K562 (cell line): ENCODE measurements around the gene ECHDC1. TPM values are rescaled to one million over a fixed set of nuclear protein-coding genes. Genes with fewer than 3 reads are reported as not detected.
A peak's percentile ranks its signal among the peaks of the same experiment; 100 is the strongest.

Source experiments
- ATF1 ChIP-seq, 2 experiments: fragments of 450-650 bp in 1 of 2; IDR thresholded peaks; 2 replicates each; pipeline ENCODE4 v1.6.1; 2016; ENCODE audit warnings: missing compliant biosample characterization in 1 of 2, missing genetic modification characterization in 1 of 2
- CEBPG ChIP-seq, 3 experiments: fragments of 200-800 bp in 1 of 3; sonication (Bioruptor generic) in 1 of 3; sonication (generic) in 1 of 3; formaldehyde crosslinking in 1 of 3; IDR thresholded peaks in 2 of 3; conservative IDR thresholded peaks in 1 of 3; 2 replicates each; pipeline versions ENCODE4 v1.6.1 to v1.8.0; 2016 to 2022; ENCODE audit warnings: missing compliant biosample characterization in 2 of 3, missing genetic modification characterization in 2 of 3, mild to moderate bottlenecking in 1 of 3, missing genetic modification reagents in 1 of 3
- CREM ChIP-seq: IDR thresholded peaks from 2 replicates; pipeline ENCODE4 v1.6.1; 2014; ENCODE audit warnings: antibody characterized with exemption, low read depth
- EP300 ChIP-seq: IDR thresholded peaks from 2 replicates; pipeline ENCODE4 v1.6.1; 2012; ENCODE audit warnings: low read length, improper control_type of control experiment
- ID3 ChIP-seq, 2 experiments: fragments of 250-450 bp in 1 of 2; fragments of 450-650 bp in 1 of 2; sonication (Bioruptor Pico) in 1 of 2; IDR thresholded peaks; 2 replicates each; pipeline versions ENCODE4 v1.6.1 to v1.8.0; 2016 to 2021; ENCODE audit warnings: mild to moderate bottlenecking in 2 of 2, moderate library complexity in 2 of 2, missing compliant biosample characterization in 1 of 2, missing genetic modification characterization in 1 of 2
- JUN ChIP-seq, 2 experiments: sonication (generic) in 1 of 2; formaldehyde crosslinking in 1 of 2; IDR thresholded peaks; 2 replicates each; pipeline versions ENCODE4 v1.6.1 to v1.8.0; 2012 to 2022; ENCODE audit warnings: borderline replicate concordance in 2 of 2, mild to moderate bottlenecking in 2 of 2, improper control_type of control experiment in 1 of 2, low read depth in 1 of 2, low read length in 1 of 2, missing genetic modification reagents in 1 of 2
- POLR3G ChIP-seq: IDR thresholded peaks from 2 replicates; pipeline ENCODE4 v1.6.1; 2011; ENCODE audit not compliant: insufficient read length, insufficient replicate concordance; ENCODE audit errors: extremely low read depth
- RAD51 ChIP-seq: fragments of 450-650 bp; IDR thresholded peaks from 2 replicates; pipeline ENCODE4 v1.7.1; 2016; ENCODE audit warnings: low read depth, mild to moderate bottlenecking, borderline replicate concordance
- SOX6 ChIP-seq: fragments of 450-650 bp; IDR thresholded peaks from 2 replicates; pipeline ENCODE4 v1.6.1; 2014; ENCODE audit warnings: mild to moderate bottlenecking
- TFE3 ChIP-seq: fragments of 450-650 bp; formaldehyde crosslinking; IDR thresholded peaks from 2 replicates; pipeline ENCODE4 v1.4.0; 2020; ENCODE audit warnings: mild to moderate bottlenecking, mixed read lengths
- TGIF2 ChIP-seq: sonication (generic); formaldehyde crosslinking; IDR thresholded peaks from 2 replicates; pipeline ENCODE4 v1.8.1; 2022; ENCODE audit warnings: mild to moderate bottlenecking, missing genetic modification reagents, moderate library complexity
- ZBTB1 ChIP-seq: sonication (generic); formaldehyde crosslinking; IDR thresholded peaks from 2 replicates; pipeline ENCODE4 v1.8.1; 2023; ENCODE audit warnings: missing genetic modification reagents, low read depth, mild to moderate bottlenecking, borderline replicate concordance
- ZNF253 ChIP-seq: fragments of 250-450 bp; sonication (Bioruptor Pico); conservative IDR thresholded peaks from 2 replicates; pipeline ENCODE4 v1.6.1; 2021; ENCODE audit warnings: mild to moderate bottlenecking
- ZNF449 ChIP-seq: fragments of 250-450 bp; sonication (Bioruptor Pico); IDR thresholded peaks from 2 replicates; pipeline ENCODE4 v1.8.0; 2022; ENCODE audit warnings: moderate library complexity, mild to moderate bottlenecking, inconsistent platforms
- ZNF699 ChIP-seq: fragments of 250-450 bp; sonication (Bioruptor Pico); IDR thresholded peaks from 2 replicates; pipeline ENCODE4 v1.8.0; 2021; ENCODE audit warnings: mild to moderate bottlenecking, moderate library complexity; ENCODE audit not compliant: insufficient replicate concordance
- polyA plus RNA-seq, 8 experiments: library from polyadenylated mRNA; depleted of rRNA in 4 of 8; stranded (reverse) in 5 of 8; unstranded in 3 of 8; fragments of >200 nt; fragmentation: Nextera tagmentation in 2 of 8; fragmentation: Illumina TruSeq in 1 of 8; extraction: Ambion mirVana in 2 of 8; extraction: Trizol in 1 of 8; gene quantifications; 2 replicates each; pipeline versions ENCODE4 v1.2.1 to v1.2.3, GENCODE V29; 2011 to 2014; ENCODE audit warnings: inconsistent platforms in 1 of 8, missing spikeins in 1 of 8
- total RNA-seq, 7 experiments: library from RNA; depleted of rRNA in 6 of 7; stranded (reverse); fragments of >200 nt in 6 of 7; fragmentation: Illumina TruSeq in 2 of 7; extraction: Trizol in 2 of 7; gene quantifications; 2 replicates each; pipeline versions ENCODE4 v1.2.1 to v1.2.3, GENCODE V29; 2011 to 2021; ENCODE audit warnings: low replicate concordance in 1 of 7

ECHDC1 gene
- total and polyA plus RNA-seq, 9 of the 15 experiments (the other 6 are each of a cell fraction or from before 2014, with no cell fraction given): 58.0 to 105 (median 78.6) TPM

GRCh38 chr6:127266892-127267645 is 76.3 kb downstream of the ECHDC1 start (continued):
- no peak for TF ChIP-seq ZNF449 (CRISPR knock-in tag)
- TF ChIP-seq EP300: no peak
- TF ChIP-seq ID3 (CRISPR knock-in tag; IDR thresholded peaks at IDR 0.05): no peak
- TF ChIP-seq ID3 (tag; IDR thresholded peaks at IDR 0.05): no peak
- TF ChIP-seq TGIF2 (CRISPR knock-in tag): no peak; the same call in 1 of the 2 replicates
- no peak for TF ChIP-seq TFE3 (CRISPR knock-in tag)
- no peak for TF ChIP-seq ATF1 (CRISPR knock-in tag; IDR thresholded peaks at IDR 0.05)
- TF ChIP-seq ATF1 (tag; IDR thresholded peaks at IDR 0.05): peak; percentile 52; the same call in 1 of the 2 replicates
- TF ChIP-seq SOX6: no peak
- no peak; the same call in 1 of the 2 replicates for TF ChIP-seq CREM
- TF ChIP-seq RAD51: peak; percentile 64
- TF ChIP-seq ZBTB1 (CRISPR knock-in tag): no peak; the same call in 1 of the 2 replicates
- no peak for TF ChIP-seq ZNF253 (CRISPR knock-in tag)
- TF ChIP-seq CEBPG (CRISPR knock-in tag; IDR thresholded peaks at IDR 0.05): no peak
- TF ChIP-seq CEBPG (tag; conservative IDR thresholded peaks at IDR 0.05 in 1 of 2, IDR thresholded peaks at IDR 0.05 in 1 of 2): no peak
- no peak for TF ChIP-seq ZNF699
- TF ChIP-seq JUN (IDR thresholded peaks at IDR 0.05; ENCODE audit: borderline replicate concordance, low read depth, low read length): no peak
- no peak for TF ChIP-seq JUN (CRISPR knock-in tag; IDR thresholded peaks at IDR 0.05; ENCODE audit: borderline replicate concordance)
- TF ChIP-seq POLR3G: no peak
